ENCODE measurements around the gene FIGNL1.
A peak's percentile ranks its signal among the peaks of the same experiment; 100 is the strongest.

FIGNL1 gene

GRCh38 chr7:50497068-50497642, 47.0 kb upstream of the FIGNL1 start:
- Histone ChIP-seq H3K27me3 (ENCODE audit: insufficient read depth, low read length, poor library complexity, severe bottlenecking) (no peaks in the 10 kb centered on the region), H3K4me3 (ENCODE audit: low read length, poor library complexity, severe bottlenecking) (peak overlapping the region; percentile 6), H2AFZ (ENCODE audit: low read length) (no peak overlapping the region), H3K4me1 (ENCODE audit: insufficient read depth, low read length, poor library complexity, severe bottlenecking) (peaks cover 23% of the 10 kb centered on the region), H4K20me1 (ENCODE audit: insufficient read depth, low read length, poor library complexity, severe bottlenecking) (no peaks in the 10 kb centered on the region), H3K9me3 (ENCODE audit: insufficient read depth, low read depth, low read length) (no peaks in the 10 kb centered on the region), H3F3A (ENCODE audit: low read depth) (no peaks in the 10 kb centered on the region), H3K79me2 (ENCODE audit: insufficient read depth, low read length) (no peaks in the 10 kb centered on the region), H3K9me2 (replicated peaks; ENCODE audit: low read depth, low read length) (no peaks in the 10 kb centered on the region), H3K4me2 (ENCODE audit: low read depth, low read length, poor library complexity, severe bottlenecking) (peak overlapping the region; percentile 46), H3K36me3 (ENCODE audit: insufficient read depth, low read length) (no peaks in the 10 kb centered on the region), H3K9ac (ENCODE audit: low read depth, low read length, poor library complexity, severe bottlenecking) (no peak overlapping the region)
- TF ChIP-seq CTCF (conservative IDR thresholded peaks at IDR 0.05; ENCODE audit: low read length), result no peak

GRCh38 chr7:50496569-50496968, 46.4 kb upstream of the FIGNL1 start:
- Histone ChIP-seq H3K4me3 (ENCODE audit: low read length, poor library complexity, severe bottlenecking) (peak overlapping the region; percentile 6), H3K9ac (ENCODE audit: low read depth, low read length, poor library complexity, severe bottlenecking) (no peak overlapping the region), H3K4me2 (ENCODE audit: low read depth, low read length, poor library complexity, severe bottlenecking) (peak overlapping the region; percentile 46), H2AFZ (ENCODE audit: low read length) (no peak overlapping the region; the same call in 1 of the 2 replicates), H3K27me3 (ENCODE audit: insufficient read depth, low read length, poor library complexity, severe bottlenecking) (no peaks in the 10 kb centered on the region), H3K9me3 (ENCODE audit: insufficient read depth, low read depth, low read length) (no peaks in the 10 kb centered on the region), H3K4me1 (ENCODE audit: insufficient read depth, low read length, poor library complexity, severe bottlenecking) (peaks cover 21% of the 10 kb centered on the region), H3K79me2 (ENCODE audit: insufficient read depth, low read length) (no peaks in the 10 kb centered on the region), H3K9me2 (replicated peaks; ENCODE audit: low read depth, low read length) (no peaks in the 10 kb centered on the region), H3K36me3 (ENCODE audit: insufficient read depth, low read length) (no peaks in the 10 kb centered on the region), H4K20me1 (ENCODE audit: insufficient read depth, low read length, poor library complexity, severe bottlenecking) (no peaks in the 10 kb centered on the region), H3F3A (ENCODE audit: low read depth) (no peaks in the 10 kb centered on the region)
- no peak for TF ChIP-seq CTCF (conservative IDR thresholded peaks at IDR 0.05; ENCODE audit: low read length)
- TF ChIP-seq EZH2phosphoT487 (IDR thresholded peaks at IDR 0.05; ENCODE audit: borderline replicate concordance), result no peak

GRCh38 chr7:50495746-50496145, 45.6 kb upstream of the FIGNL1 start:
- TF ChIP-seq CTCF (conservative IDR thresholded peaks at IDR 0.05; ENCODE audit: low read length) (no peak), EZH2phosphoT487 (IDR thresholded peaks at IDR 0.05; ENCODE audit: borderline replicate concordance) (no peak)
- Histone ChIP-seq H3K9me3 (ENCODE audit: insufficient read depth, low read depth, low read length) (no peaks in the 10 kb centered on the region), H3F3A (ENCODE audit: low read depth) (no peaks in the 10 kb centered on the region), H3K4me3 (ENCODE audit: low read length, poor library complexity, severe bottlenecking) (no peak overlapping the region), H3K27me3 (ENCODE audit: insufficient read depth, low read length, poor library complexity, severe bottlenecking) (no peaks in the 10 kb centered on the region), H3K9ac (ENCODE audit: low read depth, low read length, poor library complexity, severe bottlenecking) (no peak overlapping the region), H3K4me2 (ENCODE audit: low read depth, low read length, poor library complexity, severe bottlenecking) (no peak overlapping the region), H3K79me2 (ENCODE audit: insufficient read depth, low read length) (no peaks in the 10 kb centered on the region), H4K20me1 (ENCODE audit: insufficient read depth, low read length, poor library complexity, severe bottlenecking) (no peaks in the 10 kb centered on the region), H3K36me3 (ENCODE audit: insufficient read depth, low read length) (no peaks in the 10 kb centered on the region), H2AFZ (ENCODE audit: low read length) (no peak overlapping the region; the same call in 1 of the 2 replicates), H3K4me1 (ENCODE audit: insufficient read depth, low read length, poor library complexity, severe bottlenecking) (peaks cover 21% of the 10 kb centered on the region), H3K9me2 (replicated peaks; ENCODE audit: low read depth, low read length) (no peaks in the 10 kb centered on the region)

All from Loucy (cell line).